HepG2 (cell line): ENCODE measurements around the gene TK2. TPM values are rescaled to one million over a fixed set of nuclear protein-coding genes. Genes with fewer than 3 reads are reported as not detected.

ENCODE experiments used
- BCL3 ChIP-seq: sonication (generic); formaldehyde crosslinking; IDR thresholded peaks from 2 replicates; pipeline ENCODE4 v1.5.1; 2020; ENCODE audit warnings: mild to moderate bottlenecking, missing genetic modification reagents, moderate library complexity
- CENPBD1 ChIP-seq: sonication (generic); formaldehyde crosslinking; IDR thresholded peaks from 2 replicates; pipeline ENCODE4 v1.8.0; 2022; ENCODE audit warnings: missing genetic modification reagents, low read depth, mild to moderate bottlenecking, borderline replicate concordance
- DNMT3B ChIP-seq: conservative IDR thresholded peaks from 2 replicates; pipeline ENCODE4 v1.6.1; 2016; ENCODE audit warnings: missing biosample characterization, control low read depth
- KDM2A ChIP-seq: sonication (generic); formaldehyde crosslinking; IDR thresholded peaks from 2 replicates; pipeline ENCODE4 v1.4.0; 2020; ENCODE audit warnings: low read depth, missing genetic modification reagents, borderline replicate concordance
- MIER2 ChIP-seq: IDR thresholded peaks from 2 replicates; pipeline ENCODE4 v1.6.1; 2016; ENCODE audit warnings: missing biosample characterization, missing genetic modification reagents
- NBN ChIP-seq: fragments of 450-650 bp; conservative IDR thresholded peaks from 2 replicates; pipeline ENCODE4 v1.6.1; 2017
- NFIB ChIP-seq: sonication (generic); formaldehyde crosslinking; IDR thresholded peaks from 2 replicates; pipeline ENCODE4 v1.9.0; 2021; ENCODE audit warnings: missing genetic modification reagents, mild to moderate bottlenecking, borderline replicate concordance
- PLRG1 ChIP-seq: fragments of 450-650 bp; conservative IDR thresholded peaks from 2 replicates; pipeline ENCODE4 v1.6.1; 2016
- PPARG ChIP-seq: conservative IDR thresholded peaks from 2 replicates; pipeline ENCODE4 v1.6.1; 2016; ENCODE audit warnings: missing biosample characterization, missing genetic modification reagents
- SMC3 ChIP-seq: IDR thresholded peaks from 2 replicates; pipeline ENCODE4 v1.6.1; 2011; ENCODE audit warnings: low read length, improper control_type of control experiment
- SOX13 ChIP-seq, 3 experiments: fragments of 450-650 bp in 1 of 3; sonication (generic) in 1 of 3; formaldehyde crosslinking in 1 of 3; IDR thresholded peaks in 2 of 3; conservative IDR thresholded peaks in 1 of 3; 2 replicates each; pipeline versions ENCODE4 v1.5.0 to v1.6.1; 2016 to 2020; ENCODE audit warnings: antibody characterized with exemption in 1 of 3, mild to moderate bottlenecking in 1 of 3, missing compliant biosample characterization in 1 of 3, missing genetic modification reagents in 1 of 3, moderate library complexity in 1 of 3
- SP5 ChIP-seq: IDR thresholded peaks from 2 replicates; pipeline ENCODE4 v1.6.1; 2016; ENCODE audit warnings: low read depth, borderline replicate concordance
- ZBTB49 ChIP-seq: sonication (generic); formaldehyde crosslinking; IDR thresholded peaks from 2 replicates; pipeline ENCODE4 v1.4.0; 2020; ENCODE audit warnings: missing genetic modification reagents, borderline replicate concordance
- ZNF234 ChIP-seq: sonication (generic); formaldehyde crosslinking; conservative IDR thresholded peaks from 2 replicates; pipeline ENCODE4 v1.5.1; 2020; ENCODE audit warnings: mild to moderate bottlenecking, missing genetic modification reagents
- ZNF639 ChIP-seq: conservative IDR thresholded peaks from 2 replicates; pipeline ENCODE4 v1.6.1; 2018; ENCODE audit warnings: missing genetic modification reagents
- ZNF713 ChIP-seq: sonication (generic); formaldehyde crosslinking; IDR thresholded peaks from 2 replicates; pipeline ENCODE4 v1.4.0; 2020; ENCODE audit warnings: mild to moderate bottlenecking, missing genetic modification reagents
- polyA plus RNA-seq, 8 experiments: library from polyadenylated mRNA; depleted of rRNA in 3 of 8; stranded (reverse) in 7 of 8; unstranded in 1 of 8; fragments of >200 nt; fragmentation: Illumina TruSeq in 4 of 8; extraction: Trizol in 4 of 8; gene quantifications; 2 replicates each; pipeline versions ENCODE4 v1.2.1 to v1.2.3, GENCODE V29; 2011 to 2016; ENCODE audit warnings: low read depth in 4 of 8, missing spikeins in 1 of 8, mixed read lengths in 1 of 8; ENCODE audit not compliant: insufficient read depth in 1 of 8
- total RNA-seq, 5 experiments: library from RNA; depleted of rRNA; stranded (reverse); fragments of >200 nt; fragmentation: Illumina TruSeq; extraction: Trizol; gene quantifications; 2 replicates each; pipeline ENCODE4 v1.2.3, GENCODE V29; 2016; ENCODE audit warnings: low read depth in 1 of 5
- TF ChIP-seq, protein P1 (sequence below): sonication (generic); formaldehyde crosslinking; IDR thresholded peaks from 2 replicates; pipeline ENCODE4 v1.4.0; 2020; ENCODE audit warnings: missing genetic modification reagents
- TF ChIP-seq, protein P2 (sequence below): sonication (generic); formaldehyde crosslinking; conservative IDR thresholded peaks from 2 replicates; pipeline ENCODE4 v1.8.0; 2022; ENCODE audit warnings: low read depth, missing genetic modification reagents
- TF ChIP-seq, protein P3 (sequence below): sonication (generic); formaldehyde crosslinking; IDR thresholded peaks from 2 replicates; pipeline ENCODE4 v1.4.0; 2020; ENCODE audit warnings: missing genetic modification reagents

TK2 gene
- total and polyA plus RNA-seq, 2 of the 13 experiments (the other 11 are each of a cell fraction or from before 2014, with no cell fraction given), result 18.7 to 21.0 TPM

DNA sequence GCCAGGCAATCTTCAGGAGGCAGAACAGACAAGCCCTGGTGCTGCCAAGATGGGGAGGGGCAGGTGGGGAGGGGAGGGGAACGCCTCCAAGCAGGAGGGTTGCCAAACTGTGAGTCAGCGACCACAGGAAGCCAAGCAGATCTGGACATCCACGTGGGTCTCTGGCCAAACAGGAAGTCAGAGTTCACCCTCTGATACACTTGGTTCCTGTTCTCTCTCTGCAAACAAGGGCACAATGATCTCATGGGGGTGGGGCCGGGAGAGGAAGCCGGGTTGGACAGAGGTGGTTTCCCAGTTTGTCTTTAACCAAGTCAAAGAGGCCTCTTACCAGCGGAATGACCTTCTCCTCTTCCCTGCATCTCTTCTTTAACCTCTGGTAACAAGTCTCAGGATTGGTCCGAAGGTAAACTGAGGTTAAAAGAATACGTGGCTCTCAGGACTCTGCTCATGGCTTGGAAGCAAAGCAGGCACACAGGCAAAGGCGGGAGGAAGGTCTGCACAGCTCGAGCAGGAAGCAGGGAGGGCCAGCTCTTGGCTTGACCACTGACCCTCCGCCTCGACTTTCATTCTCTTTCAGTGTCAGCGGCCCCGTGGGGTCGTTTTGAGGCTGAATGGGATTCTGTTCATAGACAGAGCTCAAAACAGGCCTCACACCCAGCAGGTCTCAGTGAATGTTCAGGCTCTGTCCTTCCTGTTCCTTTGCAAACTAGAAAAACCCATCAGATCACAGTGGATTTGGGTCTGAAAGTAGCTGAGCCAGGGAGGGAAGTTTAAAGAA lies 32.9 kb downstream of the TK2 start (continued):
- peak; percentile 79; the same call in 1 of the 2 replicates for TF ChIP-seq ZNF639 (CRISPR knock-in tag)
- TF ChIP-seq CENPBD1, result no peak
- TF ChIP-seq ZNF713 (CRISPR knock-in tag), result no peak
- TF ChIP-seq SMC3, result no peak
- TF ChIP-seq, protein P1, sequence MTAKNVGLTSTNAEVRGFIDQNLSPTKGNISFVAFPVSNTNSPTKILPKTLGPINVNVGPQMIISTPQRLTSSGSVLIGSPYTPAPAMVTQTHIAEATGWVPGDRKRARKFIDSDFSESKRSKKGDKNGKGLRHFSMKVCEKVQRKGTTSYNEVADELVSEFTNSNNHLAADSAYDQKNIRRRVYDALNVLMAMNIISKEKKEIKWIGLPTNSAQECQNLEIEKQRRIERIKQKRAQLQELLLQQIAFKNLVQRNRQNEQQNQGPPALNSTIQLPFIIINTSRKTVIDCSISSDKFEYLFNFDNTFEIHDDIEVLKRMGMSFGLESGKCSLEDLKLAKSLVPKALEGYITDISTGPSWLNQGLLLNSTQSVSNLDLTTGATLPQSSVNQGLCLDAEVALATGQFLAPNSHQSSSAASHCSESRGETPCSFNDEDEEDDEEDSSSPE (CRISPR knock-in tag), result peak; percentile 77
- TF ChIP-seq, protein P2, sequence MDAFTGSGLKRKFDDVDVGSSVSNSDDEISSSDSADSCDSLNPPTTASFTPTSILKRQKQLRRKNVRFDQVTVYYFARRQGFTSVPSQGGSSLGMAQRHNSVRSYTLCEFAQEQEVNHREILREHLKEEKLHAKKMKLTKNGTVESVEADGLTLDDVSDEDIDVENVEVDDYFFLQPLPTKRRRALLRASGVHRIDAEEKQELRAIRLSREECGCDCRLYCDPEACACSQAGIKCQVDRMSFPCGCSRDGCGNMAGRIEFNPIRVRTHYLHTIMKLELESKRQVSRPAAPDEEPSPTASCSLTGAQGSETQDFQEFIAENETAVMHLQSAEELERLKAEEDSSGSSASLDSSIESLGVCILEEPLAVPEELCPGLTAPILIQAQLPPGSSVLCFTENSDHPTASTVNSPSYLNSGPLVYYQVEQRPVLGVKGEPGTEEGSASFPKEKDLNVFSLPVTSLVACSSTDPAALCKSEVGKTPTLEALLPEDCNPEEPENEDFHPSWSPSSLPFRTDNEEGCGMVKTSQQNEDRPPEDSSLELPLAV, result no peak
- TF ChIP-seq KDM2A (CRISPR knock-in tag), result peak; percentile 78
- TF ChIP-seq, protein P3, sequence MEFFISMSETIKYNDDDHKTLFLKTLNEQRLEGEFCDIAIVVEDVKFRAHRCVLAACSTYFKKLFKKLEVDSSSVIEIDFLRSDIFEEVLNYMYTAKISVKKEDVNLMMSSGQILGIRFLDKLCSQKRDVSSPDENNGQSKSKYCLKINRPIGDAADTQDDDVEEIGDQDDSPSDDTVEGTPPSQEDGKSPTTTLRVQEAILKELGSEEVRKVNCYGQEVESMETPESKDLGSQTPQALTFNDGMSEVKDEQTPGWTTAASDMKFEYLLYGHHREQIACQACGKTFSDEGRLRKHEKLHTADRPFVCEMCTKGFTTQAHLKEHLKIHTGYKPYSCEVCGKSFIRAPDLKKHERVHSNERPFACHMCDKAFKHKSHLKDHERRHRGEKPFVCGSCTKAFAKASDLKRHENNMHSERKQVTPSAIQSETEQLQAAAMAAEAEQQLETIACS (CRISPR knock-in tag), result no peak
- no peak for TF ChIP-seq NFIB (CRISPR knock-in tag)
- no peak for TF ChIP-seq NBN
- no peak for TF ChIP-seq ZNF234 (CRISPR knock-in tag)
- no peak for TF ChIP-seq PLRG1
- peak; percentile 88 for TF ChIP-seq PPARG
- TF ChIP-seq SP5 (CRISPR knock-in tag), result peak; percentile 97
- TF ChIP-seq BCL3 (CRISPR knock-in tag), result 0 out of 2 replicates have a peak, but pooled peaks have one; percentile 58
- peak; percentile 79 for TF ChIP-seq MIER2 (CRISPR knock-in tag)
- TF ChIP-seq DNMT3B (CRISPR knock-in tag), result peak; percentile 29; the same call in 1 of the 2 replicates
- TF ChIP-seq SOX13 (IDR thresholded peaks at IDR 0.05), result peak; percentile 50; the same call in 1 of the 2 replicates
- peak in 1 of 2 experiments; percentile 88; a peak in 2 of 4 replicates for TF ChIP-seq SOX13 (CRISPR knock-in tag; conservative IDR thresholded peaks at IDR 0.05 in 1 of 2, IDR thresholded peaks at IDR 0.05 in 1 of 2)
- no peak for TF ChIP-seq ZBTB49 (CRISPR knock-in tag)
